Glomerular endothelial cell (primary cell): ENCODE measurements around the gene SLC48A1. TPM values are rescaled to one million over a fixed set of nuclear protein-coding genes. Genes with fewer than 3 reads are reported as not detected.

Experiments used
- DNase-seq: peaks from one replicate; pipeline ENCODE4 v3.0.0-alpha.2; 2011; ENCODE audit warnings: low read depth, low spot score; ENCODE audit errors: extremely low read depth
- total RNA-seq: library from RNA; depleted of rRNA; stranded (reverse); fragments of >200 nt; gene quantifications from 2 replicates; pipeline ENCODE4 v1.2.3, GENCODE V29; 2015

The SLC48A1 gene
- total RNA-seq, 1 donor from 2014 or later = 11.9 TPM

GRCh38 chr12:47821346-47821706, 48.3 kb downstream of the SLC48A1 start:
- DNase-seq = no peak

GRCh38 chr12:47822401-47822800, 49.4 kb downstream of the SLC48A1 start:
- DNase-seq = no peak

- no peak for DNase-seq
These were observed 49.8 kb downstream of the SLC48A1 start for GRCh38 chr12:47822863-47823262.

- DNase-seq = no peak
These were observed 50.5 kb downstream of the SLC48A1 start for GRCh38 chr12:47823422-47824086.

GRCh38 chr12:47824198-47824597, 51.2 kb downstream of the SLC48A1 start:
- no peak for DNase-seq

GRCh38 chr12:47824635-47825034, 51.6 kb downstream of the SLC48A1 start:
- no peak for DNase-seq

GRCh38 chr12:47825173-47825639, 52.2 kb downstream of the SLC48A1 start:
- DNase-seq = no peak

GRCh38 chr12:47828008-47828975, 55.3 kb downstream of the SLC48A1 start:
- no peak for DNase-seq

GRCh38 chr12:47828976-47829482, 56.0 kb downstream of the SLC48A1 start:
- DNase-seq = no peak

- no peak for DNase-seq
These were observed 56.5 kb downstream of the SLC48A1 start for GRCh38 chr12:47829584-47829983.

Other genes starting within 250 kb of the SLC48A1 start
- gene RPAP3, start 67.2 kb upstream of the SLC48A1 start, total RNA-seq = 17.4 and 17.8 TPM in 2 replicates
- gene ENDOU, start 47.7 kb upstream of the SLC48A1 start, total RNA-seq = not detected in 2 replicates
- 24.4 and 38.2 TPM in 2 replicates for gene RAPGEF3, start 14.4 kb upstream of the SLC48A1 start, total RNA-seq
- gene HDAC7, start 46.7 kb downstream of the SLC48A1 start, total RNA-seq = 95.9 and 144 TPM in 2 replicates
- gene VDR, start 131.8 kb downstream of the SLC48A1 start, total RNA-seq = 0.10 and 0.18 TPM in 2 replicates
- 27.9 and 44.5 TPM in 2 replicates for gene TMEM106C, start 190.4 kb downstream of the SLC48A1 start, total RNA-seq
- gene COL2A1, start 231.2 kb downstream of the SLC48A1 start, total RNA-seq = not detected in 2 replicates